H54 (cell line): ENCODE results near the gene MKNK2.
"Not testable (repeated sequence)": the region's sequence is repeated elsewhere in the genome, so short reads cannot be mapped to it uniquely, and the experiment has no call there.

ENCODE experiments used
- DNase-seq: peaks from one replicate; pipeline ENCODE4 v3.0.0; 2011; ENCODE audit warnings: low spot score, mixed read lengths; ENCODE audit not compliant: insufficient read length
- FAIRE-seq: peaks from 3 replicates; lab custom pipeline; 2011; peaks lifted over from hg19 to GRCh38; lab: Jason Lieb, UNC
- POLR2A ChIP-seq: IDR thresholded peaks from 2 replicates; pipeline ENCODE4 v1.6.1; 2011; ENCODE audit warnings: low read depth, mild to moderate bottlenecking, low read length

Gene MKNK2

DNA sequence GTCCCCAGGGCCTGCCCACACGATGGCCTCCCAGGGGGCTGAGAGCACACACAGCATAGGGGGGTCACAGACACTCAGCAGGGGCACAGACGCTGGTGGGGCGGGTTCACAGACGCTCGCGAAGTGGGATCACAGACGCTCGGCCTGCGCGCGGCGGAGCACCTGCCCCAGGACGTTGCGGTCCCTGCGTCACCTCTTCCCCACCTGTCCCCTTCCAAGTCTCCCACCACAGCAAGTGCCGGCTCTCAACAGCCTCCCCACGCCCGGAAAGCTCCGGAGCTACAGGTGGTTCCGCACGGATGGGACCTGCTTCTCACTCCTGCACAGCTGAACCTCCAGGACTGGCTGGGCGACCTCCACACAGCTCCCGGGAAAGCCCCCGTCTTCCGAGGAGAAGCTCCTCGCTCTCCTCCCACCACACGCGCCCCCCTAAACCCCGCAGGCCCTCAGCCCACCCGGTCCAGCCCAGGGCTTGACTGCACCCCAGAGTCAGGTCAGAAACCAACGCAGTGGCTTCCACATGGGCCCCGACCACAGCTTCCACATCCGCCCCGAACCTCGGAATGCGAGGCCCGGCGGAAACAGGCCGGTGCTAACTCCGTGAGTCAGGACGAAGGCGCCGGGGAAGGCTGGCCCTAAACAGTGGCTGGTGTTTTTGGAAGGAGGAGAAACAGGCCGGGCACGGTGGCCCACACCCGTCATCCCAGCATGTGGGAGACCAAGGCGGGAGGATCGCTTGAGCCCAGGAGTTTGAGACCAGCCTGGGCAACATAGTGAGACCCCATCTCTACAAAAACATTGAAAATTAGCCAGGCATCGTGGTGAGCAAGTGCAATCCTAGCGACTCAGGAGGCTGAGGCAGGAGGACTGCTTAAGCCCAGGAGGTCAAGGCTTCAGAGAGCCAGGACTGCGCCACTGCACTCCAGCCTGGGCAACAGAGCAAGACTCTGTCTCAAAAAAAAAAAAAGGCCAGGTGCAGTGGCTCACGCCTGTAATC, 52.0 kb downstream of the MKNK2 start:
- FAIRE-seq (no peak), DNase-seq (no peak)
- TF ChIP-seq POLR2A = no peak

DNA sequence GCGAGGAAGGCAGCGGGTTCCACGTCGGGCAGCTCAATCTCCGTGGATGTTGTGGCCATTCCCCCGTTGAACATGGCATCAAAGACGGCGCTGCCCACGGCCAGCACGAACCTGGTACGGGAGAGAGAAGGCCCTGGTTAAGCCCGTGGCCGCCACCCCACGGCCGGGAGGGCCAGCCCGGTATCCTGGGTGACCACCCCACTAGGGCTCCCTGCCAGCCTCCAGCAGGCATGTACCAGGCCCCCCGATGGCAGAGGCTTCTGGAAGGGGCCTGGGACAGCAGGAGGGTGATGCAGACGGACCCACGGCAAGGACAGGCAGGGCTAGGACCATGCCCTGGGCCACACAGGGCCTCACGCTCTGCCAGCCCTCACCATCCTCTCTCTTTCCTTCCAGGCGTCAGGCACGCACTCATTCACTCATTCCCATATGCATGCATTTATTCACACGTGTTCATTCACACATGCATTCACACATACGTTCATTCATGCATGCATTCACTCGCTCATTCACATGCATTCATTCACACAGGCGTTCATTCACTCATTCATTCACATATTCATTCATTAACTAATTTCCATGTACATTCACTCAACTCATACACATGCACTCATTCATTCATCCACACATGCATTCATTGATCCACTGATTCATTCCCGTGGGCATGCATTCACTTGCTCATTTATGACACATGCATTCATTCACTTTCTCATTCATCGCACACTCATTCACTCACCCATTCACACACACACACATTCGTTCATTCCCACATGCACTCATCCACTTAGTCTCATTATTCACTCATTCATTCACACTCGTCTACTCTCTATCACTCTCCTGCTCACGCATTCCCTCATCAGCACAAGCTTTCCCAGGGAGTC, 53.5 kb downstream of the MKNK2 start:
- no peak for TF ChIP-seq POLR2A
- DNase-seq = no peak
- no peak for FAIRE-seq

DNA sequence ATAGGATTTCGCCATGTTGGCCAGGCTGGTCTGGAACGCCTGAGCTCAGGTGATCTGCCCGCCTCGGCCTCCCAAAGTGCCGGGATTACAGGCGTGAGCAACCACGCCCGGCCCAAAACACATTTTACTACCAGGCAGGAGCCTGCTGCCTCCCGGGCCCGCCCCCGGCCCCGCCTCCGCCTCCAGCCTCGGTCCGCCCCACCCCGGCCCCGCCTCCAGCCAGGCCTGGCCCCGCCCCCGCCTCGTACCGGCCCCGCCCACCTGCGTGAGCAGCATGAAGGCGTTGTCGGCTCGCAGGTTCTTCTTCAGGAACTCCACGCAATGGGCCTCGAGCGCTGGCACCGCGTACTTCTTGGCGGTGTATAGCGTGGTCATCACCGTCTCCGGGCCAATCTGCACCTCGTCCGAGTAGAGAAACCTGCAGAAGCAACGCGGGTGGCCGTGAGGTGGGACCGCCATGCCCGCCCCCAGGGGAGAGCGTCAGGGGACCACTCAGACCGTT, 58.2 kb downstream of the MKNK2 start:
- FAIRE-seq = no peak
- TF ChIP-seq POLR2A = no peak
- no peak for DNase-seq

DNA sequence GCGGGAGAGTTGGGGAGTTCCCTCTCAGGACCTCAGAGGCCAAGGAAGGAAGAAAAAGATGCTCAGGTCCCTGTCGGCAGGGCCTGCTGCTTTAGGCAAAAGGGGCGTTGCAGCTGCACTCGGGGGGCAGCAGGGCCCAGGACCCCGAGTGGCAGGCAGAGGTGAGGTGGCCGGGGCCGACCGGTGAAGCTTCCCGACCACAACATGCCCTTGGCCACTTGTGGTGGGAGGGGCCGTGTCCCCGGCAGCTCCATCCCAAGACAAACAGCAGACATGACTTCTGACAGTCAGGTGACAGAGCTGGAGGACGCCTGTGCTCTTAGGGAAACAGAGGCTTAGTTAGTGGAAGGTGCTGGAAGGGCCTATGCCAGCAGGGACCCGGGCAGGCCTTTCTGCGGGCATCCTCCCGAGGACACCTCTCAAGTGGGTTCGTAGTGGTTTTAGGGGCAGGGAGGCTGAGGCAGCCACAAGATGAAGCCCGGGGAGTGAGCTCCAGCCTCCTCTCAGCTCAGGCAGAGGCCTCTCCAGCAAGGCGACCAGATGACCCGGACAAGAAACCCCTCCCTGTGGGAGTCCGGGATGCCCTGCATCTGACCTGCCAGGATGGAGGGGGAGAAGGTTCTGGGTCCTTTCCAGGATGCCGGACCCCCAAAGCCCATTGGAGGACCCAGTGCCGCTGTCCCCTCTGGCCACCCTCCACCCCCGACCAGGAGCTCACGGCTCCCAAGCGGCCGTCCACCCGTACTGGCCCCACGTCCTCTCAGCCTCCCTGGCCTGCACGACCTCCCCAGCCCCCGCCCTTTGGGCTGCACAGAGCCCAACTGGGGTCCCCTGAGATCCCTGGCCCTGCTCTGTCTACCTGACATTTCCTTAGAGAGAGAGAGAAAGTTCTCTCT, 59.8 kb downstream of the MKNK2 start:
- no peak for DNase-seq
- no peak for TF ChIP-seq POLR2A
- FAIRE-seq = no peak

DNA sequence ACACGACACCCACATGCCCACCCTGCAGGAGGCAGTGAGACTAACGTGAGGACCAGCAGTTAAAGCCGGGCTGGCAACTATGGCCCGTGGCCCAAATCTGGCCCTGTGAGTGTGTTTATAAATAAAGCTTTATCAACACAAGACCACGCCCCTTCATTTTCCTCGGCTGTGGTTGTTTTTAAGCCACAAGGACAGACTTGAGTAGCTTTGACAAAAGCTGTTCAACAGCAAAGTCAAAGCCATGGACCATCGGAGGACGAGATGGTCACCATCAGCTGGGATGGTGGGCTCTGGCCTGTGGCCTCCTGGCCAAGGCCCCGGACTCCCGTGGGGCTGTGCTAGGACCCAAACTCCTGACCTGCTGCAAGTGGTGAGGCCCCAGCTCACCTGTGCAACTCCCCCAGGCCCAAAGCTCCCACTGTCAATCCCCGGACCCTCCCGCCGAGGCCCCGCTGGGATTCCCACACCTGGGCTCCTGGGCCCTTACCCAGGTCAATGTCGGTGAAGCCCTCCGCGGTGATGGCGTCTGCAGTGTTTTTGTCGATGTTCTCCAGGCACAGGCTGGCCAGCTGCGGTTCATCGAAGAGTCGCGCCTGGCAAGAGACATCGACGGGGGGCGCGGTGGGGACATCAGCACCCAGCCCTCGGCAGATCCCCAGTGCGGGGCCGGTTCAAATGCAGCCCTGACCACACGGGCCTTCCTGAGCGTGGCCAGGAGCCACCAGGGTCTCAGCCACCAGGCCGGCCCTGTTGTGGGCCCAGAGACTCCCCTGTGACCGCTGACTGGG, 60.6 kb downstream of the MKNK2 start:
- no peak for DNase-seq
- TF ChIP-seq POLR2A = no peak
- no peak for FAIRE-seq

DNA sequence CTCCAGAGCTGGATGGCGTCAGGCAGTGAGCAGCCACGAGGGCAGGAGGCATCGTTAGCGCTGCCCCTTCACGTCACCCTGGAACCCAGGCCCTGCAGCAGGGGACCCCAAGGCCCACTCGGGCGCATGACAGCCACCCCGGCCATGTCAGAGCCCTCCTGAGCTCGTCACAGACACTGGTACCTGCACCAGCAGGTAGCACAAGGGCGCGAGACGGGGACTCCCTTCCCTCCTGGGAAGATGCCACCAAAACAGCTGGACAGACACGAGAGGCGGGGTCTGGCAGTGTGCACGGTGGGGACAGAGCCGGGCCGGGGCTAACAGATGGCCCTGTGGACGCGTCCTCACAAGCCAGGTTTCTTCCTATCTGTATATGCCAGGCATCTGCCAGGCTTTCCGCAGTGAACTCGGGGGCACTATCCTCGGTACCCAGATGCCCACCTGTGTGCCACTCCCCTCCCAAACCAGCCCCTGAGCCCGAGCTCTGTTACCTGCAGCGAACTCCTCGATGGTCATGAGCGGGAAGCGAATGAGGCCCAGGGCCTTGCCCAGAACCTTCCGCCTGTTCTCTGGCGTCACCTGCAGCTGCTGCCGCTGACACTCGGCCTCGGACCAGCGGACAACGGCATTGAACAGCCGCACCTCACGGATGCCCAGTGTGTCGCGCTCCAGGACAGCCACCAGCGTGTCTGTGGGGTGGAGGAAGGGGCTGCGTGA, 61.4 kb downstream of the MKNK2 start:
- TF ChIP-seq POLR2A = no peak
- FAIRE-seq (no peak), DNase-seq (no peak)

DNA sequence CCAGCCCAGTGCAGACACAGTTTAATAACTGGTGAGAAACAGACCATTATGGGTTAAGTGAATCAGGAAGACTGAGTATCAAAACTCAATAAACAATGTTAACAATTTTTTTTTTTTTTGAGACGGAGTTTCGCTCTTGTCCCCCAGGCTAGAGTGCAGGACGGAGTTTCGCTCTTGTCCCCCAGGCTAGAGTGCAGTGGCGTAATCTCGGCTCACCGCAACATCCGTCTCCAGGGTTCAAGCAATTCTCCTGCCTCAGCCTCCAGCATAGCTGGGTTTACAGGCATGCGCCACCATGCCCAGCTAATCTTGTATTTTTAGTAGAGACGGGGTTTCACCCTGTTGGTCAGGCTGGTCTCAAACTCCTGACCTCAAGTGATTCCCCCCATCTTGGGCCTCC, 62.6 kb downstream of the MKNK2 start:
- not testable (repeated sequence) for FAIRE-seq, DNase-seq
